Measurements from ENCODE around the gene CENPL.
"Not testable (repeated sequence)": the region's sequence is repeated elsewhere in the genome, so short reads cannot be mapped to it uniquely, and the experiment has no call there.

CENPL gene

DNA sequence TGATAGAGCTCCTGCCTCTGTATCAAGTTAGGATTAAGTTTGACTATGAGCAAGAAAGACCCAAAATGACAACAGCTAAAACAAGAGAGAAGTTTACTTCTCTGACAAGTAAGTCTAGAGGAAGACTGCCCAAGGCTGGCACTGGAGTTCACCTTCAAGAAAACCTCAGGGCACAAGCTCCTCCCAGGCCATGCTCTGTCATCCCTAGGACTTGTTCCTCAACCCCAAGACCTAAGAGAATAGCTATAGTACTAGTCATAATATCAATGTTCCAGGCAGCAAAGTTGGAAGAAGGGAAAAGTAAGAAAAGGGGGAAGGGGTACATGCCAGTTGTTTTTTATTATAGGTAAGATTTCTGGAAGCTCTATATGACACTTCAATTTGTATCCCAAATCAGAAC, 26.6 kb downstream of the CENPL start:
- CTCF ChIA-PET: no interaction called here
- POLR2A ChIA-PET: no interaction called here

DNA sequence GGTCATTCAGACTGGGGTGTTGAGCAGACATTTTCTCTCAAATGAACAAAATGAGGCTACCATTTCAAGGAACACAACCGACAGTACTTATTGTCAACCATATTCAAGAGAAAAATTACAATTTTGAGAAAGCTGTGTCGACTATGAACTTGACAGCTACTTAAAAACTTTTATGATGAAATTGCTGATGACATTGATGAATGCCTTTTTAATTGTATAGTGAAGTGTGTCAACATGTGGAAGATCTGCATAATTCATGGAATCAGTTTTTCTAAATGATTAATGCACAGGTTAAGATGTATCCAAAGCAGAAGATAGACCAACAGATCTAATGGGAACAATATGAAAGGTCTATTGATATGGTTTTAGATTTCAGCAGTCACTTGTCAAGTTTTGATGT, 34.8 kb downstream of the CENPL start:
- ChIA-PET POLR2A (no interaction called here), CTCF (interaction anchor here (1.3 kb wide), 1 partner anchor 359 kb away, joined by 4 read pairs; no protein-coding TSS in a partner anchor)
- H3K4me3 ChIP-seq (ENCODE audit: low read depth, low read length): no peak overlapping the region
- DNase-seq (ENCODE audit: low read depth, low spot score): no peak
- TF ChIP-seq, protein P1, sequence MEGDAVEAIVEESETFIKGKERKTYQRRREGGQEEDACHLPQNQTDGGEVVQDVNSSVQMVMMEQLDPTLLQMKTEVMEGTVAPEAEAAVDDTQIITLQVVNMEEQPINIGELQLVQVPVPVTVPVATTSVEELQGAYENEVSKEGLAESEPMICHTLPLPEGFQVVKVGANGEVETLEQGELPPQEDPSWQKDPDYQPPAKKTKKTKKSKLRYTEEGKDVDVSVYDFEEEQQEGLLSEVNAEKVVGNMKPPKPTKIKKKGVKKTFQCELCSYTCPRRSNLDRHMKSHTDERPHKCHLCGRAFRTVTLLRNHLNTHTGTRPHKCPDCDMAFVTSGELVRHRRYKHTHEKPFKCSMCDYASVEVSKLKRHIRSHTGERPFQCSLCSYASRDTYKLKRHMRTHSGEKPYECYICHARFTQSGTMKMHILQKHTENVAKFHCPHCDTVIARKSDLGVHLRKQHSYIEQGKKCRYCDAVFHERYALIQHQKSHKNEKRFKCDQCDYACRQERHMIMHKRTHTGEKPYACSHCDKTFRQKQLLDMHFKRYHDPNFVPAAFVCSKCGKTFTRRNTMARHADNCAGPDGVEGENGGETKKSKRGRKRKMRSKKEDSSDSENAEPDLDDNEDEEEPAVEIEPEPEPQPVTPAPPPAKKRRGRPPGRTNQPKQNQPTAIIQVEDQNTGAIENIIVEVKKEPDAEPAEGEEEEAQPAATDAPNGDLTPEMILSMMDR (IDR thresholded peaks at IDR 0.05; ENCODE audit: insufficient read depth, low read length, missing control alignments): no peak

More for the DNA sequence above, 26.6 kb downstream of the CENPL start:
- no peak overlapping the region for H3K4me3 ChIP-seq (ENCODE audit: low read depth, low read length)
- no peak for DNase-seq (ENCODE audit: low read depth, low spot score)
- TF ChIP-seq, protein P1 (IDR thresholded peaks at IDR 0.05; ENCODE audit: insufficient read depth, low read length, missing control alignments): no peak

DNA sequence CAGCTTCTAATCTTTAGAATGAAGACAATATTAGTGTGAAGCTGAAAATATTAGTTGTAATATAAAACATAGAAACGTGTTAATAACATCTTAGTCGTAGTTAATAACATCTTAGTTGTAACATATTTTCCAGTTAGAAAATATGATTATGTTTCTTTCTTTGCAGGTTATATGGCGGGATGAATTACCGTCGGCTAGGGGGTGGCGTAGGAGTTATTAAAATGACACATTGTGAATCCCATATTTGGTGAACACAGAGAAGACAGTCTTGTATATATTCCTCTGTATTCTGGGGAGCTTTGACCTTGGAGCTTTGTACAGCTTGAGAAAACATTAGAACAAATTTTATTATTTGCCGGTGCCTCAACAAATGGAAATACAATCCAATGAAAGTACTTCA, 39.7 kb downstream of the CENPL start:
- TF ChIP-seq, protein P1 (IDR thresholded peaks at IDR 0.05; ENCODE audit: insufficient read depth, low read length, missing control alignments): no peak
- ChIA-PET POLR2A (no interaction called here), CTCF (no interaction called here)
- no peak overlapping the region for H3K4me3 ChIP-seq (ENCODE audit: low read depth, low read length)
- no peak for DNase-seq (ENCODE audit: low read depth, low spot score)

DNA sequence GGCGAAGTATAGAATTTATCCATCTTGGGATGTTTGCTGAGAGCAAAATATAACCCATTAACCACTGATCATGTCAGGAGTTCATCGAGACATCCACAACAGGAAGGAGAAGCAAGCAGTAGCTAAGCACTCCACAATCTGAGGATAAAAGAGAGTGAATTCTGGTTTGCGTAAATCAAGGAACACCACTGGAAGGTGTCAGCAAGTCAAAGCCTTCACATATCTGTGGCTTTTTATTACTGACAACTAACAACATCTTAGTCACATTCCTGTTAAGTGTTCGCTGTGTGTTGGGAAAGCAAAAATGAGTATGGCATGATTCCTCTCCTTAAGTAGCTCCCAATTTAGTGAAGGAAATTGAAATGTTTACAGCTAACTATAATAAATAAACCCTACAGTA, 44.7 kb downstream of the CENPL start:
- DNase-seq (ENCODE audit: low read depth, low spot score): no peak
- TF ChIP-seq, protein P1 (IDR thresholded peaks at IDR 0.05; ENCODE audit: insufficient read depth, low read length, missing control alignments): no peak
- CTCF ChIA-PET: interaction anchor here (0.8 kb wide), 1 partner anchor 354 kb away, joined by 3 read pairs; no protein-coding TSS in a partner anchor
- POLR2A ChIA-PET: no interaction called here
- H3K4me3 ChIP-seq (ENCODE audit: low read depth, low read length): no peak overlapping the region

DNA sequence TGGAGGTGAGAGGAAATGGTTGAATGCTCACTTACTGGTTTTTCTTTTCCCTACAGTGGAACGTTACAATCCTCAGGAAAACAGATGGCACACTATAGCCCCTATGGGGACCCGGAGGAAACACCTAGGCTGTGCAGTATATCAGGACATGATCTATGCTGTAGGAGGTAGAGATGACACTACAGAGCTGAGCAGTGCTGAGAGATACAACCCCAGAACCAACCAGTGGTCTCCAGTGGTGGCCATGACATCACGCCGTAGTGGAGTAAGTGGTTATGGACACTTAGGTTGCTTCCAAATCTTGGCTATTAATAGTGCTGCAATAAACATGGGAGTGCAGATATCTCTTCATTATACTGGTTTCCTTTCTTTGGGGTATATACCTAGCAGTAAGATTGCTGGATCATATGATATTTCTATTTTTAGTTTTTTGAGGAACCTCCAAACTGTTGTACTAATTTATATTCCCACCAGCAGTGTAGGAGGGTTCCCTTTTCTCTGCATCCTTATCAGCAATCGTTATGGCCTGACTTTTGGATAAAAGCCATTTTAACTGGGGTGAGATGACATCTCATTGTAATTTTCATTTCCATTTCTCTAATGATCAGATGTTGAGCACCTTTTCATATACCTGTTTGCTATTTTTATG, 49.0 kb downstream of the CENPL start:
- no peak for DNase-seq (ENCODE audit: low read depth, low spot score)
- TF ChIP-seq, protein P1 (IDR thresholded peaks at IDR 0.05; ENCODE audit: insufficient read depth, low read length, missing control alignments): no peak
- H3K4me3 ChIP-seq (ENCODE audit: low read depth, low read length): no peak overlapping the region
- ChIA-PET CTCF (no interaction called here), POLR2A (no interaction called here)

- no peak overlapping the region for H3K4me3 ChIP-seq (ENCODE audit: low read depth, low read length)
- ChIA-PET CTCF (interaction anchor here (1.0 kb wide), 1 partner anchor 342 kb away, joined by 3 read pairs; no protein-coding TSS in a partner anchor), POLR2A (no interaction called here)
- TF ChIP-seq, protein P1 (IDR thresholded peaks at IDR 0.05; ENCODE audit: insufficient read depth, low read length, missing control alignments): no peak
- DNase-seq (ENCODE audit: low read depth, low spot score): no peak
Measured at GRCh38 chr1:173771560-173771959, 53.1 kb downstream of the CENPL start.

GRCh38 chr1:173770330-173770729, 54.4 kb downstream of the CENPL start:
- POLR2A ChIA-PET; DNase-seq (ENCODE audit: low read depth, low spot score); H3K4me3 ChIP-seq (ENCODE audit: low read depth, low read length); CTCF ChIA-PET: not testable (repeated sequence)

All from AG04449 (cell line).